Medulla oblongata (tissue), 1 donor: Measurements from ENCODE around the gene MC1R.
"Not testable (repeated sequence)": the region's sequence is repeated elsewhere in the genome, so short reads cannot be mapped to it uniquely, and the experiment has no call there.

Experiments
- DNase-seq: peaks from one replicate; pipeline ENCODE4 v3.0.0-alpha.2; 2015; ENCODE audit errors: extremely low spot score

The MC1R gene

DNA sequence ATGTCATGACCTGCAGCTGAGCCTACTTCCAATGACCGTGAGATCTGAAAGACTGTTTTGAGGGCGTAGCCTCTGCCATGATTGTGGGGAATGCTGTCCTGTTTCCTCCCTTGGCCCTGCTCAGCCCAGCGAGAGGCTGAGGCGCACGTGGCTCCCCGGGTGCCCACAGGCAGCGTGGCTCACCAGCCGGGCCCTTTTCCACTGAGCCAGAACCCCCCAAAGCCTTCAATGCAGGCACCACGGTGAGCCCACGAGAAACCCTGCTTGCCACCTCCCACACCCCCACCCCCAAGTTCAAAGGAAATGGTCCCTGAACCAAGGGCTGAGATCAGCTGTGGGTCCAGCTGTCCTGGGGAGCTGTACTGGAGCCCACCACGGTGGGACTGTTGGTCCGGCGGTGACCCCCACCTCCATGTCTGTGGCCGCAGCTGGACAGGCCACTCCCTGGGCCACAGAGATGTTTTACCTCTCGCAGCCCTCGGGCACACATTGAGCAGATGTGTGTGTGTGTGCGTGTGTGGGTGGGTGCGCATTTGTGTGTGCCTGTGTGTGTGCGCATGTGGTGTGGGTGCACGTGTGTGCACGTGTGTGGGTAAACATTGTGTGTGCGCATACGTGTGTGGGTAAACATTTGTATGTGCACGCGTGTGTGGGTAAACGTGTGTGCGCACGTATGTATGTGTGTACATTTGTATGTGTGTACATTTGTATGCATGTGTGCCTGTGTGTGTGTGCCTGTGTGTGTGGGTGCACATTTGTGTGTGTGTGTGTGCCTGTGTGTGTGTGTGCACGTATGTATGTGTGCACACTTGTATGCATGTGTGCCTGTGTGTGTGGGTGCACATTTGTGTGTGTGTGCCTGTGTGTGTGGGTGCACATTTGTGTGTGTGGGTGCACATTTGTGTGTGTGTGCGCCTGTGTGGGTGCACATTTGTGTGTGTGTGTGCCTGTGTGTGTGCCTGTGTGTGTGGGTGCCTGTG, 5.0 kb upstream of the MC1R start:
- DNase-seq: no peak

DNA sequence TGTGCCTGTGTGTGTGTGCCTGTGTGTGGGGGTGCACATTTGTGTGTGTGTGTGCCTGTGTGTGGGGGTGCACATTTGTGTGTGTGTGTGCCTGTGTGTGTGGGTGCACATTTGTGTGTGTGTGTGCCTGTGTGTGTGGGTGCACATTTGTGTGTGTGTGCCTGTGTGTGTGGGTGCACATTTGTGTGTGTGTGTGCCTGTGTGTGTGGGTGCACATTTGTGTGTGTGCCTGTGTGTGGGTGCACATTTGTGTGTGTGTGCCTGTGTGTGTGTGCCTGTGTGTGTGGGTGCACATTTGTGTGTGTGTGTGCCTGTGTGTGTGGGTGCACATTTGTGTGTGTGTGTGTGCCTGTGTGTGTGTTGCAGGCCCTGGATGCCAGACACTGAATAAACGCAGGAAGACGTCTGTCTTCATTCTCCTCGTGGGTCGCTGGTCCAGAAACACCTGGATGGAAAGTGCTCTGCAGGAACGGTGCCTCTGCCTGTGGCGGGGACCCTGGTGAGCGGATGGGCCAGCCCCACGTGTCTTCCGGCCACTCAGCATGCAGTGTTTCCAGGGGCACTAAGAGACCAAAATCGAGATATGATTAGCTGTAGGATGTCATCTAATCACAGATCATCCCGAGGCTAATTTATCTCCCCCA, 3.9 kb upstream of the MC1R start:
- not testable (repeated sequence) for DNase-seq

DNA sequence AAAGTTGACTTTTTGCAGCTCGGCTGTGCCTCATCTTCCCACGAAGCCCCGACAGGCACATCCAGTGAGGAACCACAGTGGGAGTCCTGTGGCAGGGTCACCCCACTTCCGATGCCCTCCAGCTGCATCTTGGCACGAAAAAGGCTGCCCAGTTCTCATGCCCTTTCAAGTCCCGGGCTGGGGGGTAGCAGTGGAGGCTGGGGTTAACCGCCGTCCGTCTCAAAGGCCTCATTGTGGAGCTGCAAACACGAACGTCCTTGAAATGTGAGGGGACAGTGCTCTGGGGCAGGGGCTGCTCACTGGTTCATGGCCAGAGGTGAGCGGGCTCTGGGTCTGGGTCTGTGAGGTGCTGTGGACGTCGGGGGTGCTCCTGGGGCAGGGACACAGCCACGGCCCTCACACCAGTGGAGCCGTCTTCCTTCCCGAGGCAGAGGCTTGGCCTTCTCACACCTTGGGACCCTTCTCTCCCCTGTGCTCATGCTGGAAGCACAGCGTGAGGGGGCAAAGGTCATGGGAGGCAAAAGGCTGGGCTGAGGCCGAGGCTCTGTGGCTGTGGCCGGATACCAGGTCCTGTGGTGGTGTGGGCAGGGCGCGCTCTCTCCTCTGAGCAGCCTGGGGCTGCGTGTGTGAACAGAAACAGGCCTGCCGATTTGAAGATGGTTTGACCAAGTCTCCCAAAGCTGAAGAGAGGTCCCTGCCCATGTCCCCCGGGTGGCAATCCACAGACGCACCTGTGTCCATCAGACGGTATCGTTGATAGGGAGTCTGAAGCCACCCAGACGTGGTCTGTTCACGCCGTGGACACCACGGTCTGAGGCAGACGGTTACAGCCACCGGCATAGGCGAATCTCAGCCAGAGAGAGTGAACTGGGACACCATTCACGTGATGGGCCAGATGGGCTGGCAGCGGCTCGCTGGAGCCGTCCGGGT, 3.1 kb upstream of the MC1R start:
- DNase-seq: no peak

DNA sequence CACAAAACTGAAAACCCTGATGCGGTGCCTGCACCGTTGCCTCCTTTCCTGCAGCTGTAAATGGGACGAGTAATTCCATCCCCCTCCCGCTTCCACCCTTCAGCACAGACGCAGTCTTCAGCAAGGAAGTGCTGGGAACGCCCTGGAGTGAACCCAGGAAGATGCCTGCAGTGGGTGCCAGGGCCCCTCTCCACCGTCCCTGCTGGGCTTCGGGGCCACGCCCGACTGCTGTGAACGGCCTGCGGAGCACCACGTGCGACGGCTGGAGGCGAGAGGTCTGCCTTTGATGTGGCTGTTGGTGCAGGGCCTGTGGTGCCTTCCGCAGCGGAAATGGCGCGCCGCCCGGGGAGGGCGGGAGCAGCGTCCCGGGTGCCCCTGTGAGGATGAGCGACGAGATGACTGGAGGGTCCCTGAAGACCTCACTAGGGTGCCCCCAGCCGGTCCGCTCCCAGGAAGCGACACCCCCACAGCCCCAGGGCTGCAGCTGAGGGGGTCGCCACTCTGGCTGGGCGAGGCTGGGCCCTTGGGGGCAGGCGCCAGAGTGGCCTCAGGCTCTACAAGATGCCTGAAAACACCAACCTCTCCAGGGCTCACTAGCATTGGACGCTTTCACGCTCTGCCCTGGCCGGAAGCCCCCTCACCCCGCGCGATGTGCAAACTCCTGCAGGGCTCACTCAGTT, 749 bp upstream of the MC1R start:
- DNase-seq: no peak

DNA sequence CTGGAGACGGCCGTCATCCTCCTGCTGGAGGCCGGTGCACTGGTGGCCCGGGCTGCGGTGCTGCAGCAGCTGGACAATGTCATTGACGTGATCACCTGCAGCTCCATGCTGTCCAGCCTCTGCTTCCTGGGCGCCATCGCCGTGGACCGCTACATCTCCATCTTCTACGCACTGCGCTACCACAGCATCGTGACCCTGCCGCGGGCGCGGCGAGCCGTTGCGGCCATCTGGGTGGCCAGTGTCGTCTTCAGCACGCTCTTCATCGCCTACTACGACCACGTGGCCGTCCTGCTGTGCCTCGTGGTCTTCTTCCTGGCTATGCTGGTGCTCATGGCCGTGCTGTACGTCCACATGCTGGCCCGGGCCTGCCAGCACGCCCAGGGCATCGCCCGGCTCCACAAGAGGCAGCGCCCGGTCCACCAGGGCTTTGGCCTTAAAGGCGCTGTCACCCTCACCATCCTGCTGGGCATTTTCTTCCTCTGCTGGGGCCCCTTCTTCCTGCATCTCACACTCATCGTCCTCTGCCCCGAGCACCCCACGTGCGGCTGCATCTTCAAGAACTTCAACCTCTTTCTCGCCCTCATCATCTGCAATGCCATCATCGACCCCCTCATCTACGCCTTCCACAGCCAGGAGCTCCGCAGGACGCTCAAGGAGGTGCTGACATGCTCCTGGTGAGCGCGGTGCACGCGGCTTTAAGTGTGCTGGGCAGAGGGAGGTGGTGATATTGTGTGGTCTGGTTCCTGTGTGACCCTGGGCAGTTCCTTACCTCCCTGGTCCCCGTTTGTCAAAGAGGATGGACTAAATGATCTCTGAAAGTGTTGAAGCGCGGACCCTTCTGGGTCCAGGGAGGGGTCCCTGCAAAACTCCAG, 1.1 kb downstream of the MC1R start:
- DNase-seq: no peak

DNA sequence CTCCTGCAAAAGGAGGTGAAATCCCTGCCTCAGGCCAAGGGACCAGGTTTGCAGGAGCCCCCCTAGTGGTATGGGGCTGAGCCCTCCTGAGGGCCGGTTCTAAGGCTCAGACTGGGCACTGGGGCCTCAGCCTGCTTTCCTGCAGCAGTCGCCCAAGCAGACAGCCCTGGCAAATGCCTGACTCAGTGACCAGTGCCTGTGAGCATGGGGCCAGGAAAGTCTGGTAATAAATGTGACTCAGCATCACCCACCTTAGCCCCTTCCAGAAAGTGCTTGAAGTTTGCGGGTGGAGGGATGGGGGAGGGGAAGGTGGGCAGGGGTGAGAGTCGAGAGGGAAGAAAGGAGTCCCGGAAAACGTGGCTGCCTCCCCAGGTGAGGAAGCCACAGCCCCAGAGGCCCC, 2.1 kb downstream of the MC1R start:
- no peak for DNase-seq

DNA sequence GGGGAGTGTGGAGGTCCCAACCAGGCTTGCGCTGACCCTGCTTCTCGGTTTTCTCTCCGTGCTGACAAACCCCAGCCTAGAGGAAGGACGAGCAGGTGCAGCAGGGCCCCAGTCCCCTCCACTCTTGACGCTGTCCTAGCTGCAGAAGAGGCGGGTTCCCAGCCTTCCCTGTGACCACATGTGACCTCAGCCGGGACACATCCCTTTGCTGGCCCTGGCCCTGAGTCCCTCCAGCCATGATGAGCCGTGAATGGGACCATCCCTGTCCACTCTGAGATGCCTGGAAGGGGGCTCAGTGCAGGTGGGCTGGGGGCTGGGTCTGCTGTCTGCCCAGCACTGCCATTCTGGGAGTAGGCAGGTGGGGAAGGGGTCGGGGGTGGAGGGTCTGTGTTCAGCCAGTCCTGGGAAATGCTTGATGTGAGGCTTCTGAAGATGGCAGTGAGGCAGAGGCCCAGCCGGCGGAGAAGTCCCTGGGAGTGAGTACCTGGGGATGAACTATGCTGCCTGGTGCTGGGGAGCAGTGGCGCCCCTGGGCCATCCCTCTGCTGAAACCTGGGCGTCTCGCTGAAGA, 2.6 kb downstream of the MC1R start:
- no peak for DNase-seq

DNA sequence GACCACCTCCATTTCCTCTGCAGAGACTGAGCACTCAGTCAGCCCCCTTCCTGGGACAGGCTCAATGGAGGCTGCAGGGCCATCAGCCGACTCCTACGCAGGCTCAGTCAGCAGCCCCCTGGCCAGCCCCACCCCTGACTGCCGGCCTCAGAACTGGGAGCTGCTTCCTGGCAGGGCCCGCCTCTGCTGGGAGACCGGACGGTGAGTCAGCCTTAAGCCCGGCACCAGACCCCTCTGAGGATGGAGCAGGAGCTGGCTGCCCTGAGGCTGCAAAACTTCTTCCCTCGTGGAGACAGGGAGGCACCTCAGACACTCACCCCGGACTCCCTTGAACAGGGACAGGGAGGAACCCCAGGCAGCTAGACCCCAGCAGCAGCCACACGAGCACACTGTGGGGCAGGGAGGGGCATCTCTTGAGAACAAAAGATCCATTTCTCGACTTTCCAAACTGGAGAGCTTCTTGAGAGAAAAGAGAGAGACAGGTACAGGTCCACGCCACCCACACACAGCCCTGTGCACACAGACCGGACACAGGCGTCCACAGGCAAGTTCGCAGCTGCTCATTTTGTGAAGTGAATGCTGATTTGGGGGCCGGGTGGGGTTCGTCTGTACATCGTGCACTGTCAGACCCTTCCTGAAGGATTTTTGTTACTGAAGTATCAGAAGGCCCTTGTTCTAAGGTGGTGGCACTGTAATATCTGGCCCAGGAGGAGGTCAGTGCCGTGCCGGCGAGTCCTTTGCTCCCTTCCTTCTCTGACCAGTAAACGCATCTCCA, 3.2 kb downstream of the MC1R start:
- peak; percentile 54 for DNase-seq

DNA sequence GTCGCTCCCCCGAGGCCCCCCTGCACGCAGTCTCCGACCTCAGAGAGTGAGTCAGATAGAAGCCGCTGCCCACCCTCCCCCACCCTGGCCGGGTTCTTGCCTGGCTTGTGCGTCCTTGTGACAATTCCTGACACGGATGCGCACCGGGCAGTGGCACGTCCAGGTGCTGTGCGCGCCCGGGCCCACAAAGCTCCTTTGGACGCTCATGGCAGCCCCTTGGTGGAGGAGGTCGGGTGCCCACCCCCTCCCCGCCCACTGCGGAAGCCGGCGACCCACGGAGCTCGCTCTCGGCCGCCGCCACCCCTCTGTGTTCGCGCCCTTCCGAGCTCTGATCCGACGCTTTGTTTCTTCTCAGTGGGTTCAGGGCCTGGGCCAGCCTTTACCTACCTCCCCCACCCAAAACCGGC, 3.8 kb downstream of the MC1R start:
- DNase-seq: no peak

DNA sequence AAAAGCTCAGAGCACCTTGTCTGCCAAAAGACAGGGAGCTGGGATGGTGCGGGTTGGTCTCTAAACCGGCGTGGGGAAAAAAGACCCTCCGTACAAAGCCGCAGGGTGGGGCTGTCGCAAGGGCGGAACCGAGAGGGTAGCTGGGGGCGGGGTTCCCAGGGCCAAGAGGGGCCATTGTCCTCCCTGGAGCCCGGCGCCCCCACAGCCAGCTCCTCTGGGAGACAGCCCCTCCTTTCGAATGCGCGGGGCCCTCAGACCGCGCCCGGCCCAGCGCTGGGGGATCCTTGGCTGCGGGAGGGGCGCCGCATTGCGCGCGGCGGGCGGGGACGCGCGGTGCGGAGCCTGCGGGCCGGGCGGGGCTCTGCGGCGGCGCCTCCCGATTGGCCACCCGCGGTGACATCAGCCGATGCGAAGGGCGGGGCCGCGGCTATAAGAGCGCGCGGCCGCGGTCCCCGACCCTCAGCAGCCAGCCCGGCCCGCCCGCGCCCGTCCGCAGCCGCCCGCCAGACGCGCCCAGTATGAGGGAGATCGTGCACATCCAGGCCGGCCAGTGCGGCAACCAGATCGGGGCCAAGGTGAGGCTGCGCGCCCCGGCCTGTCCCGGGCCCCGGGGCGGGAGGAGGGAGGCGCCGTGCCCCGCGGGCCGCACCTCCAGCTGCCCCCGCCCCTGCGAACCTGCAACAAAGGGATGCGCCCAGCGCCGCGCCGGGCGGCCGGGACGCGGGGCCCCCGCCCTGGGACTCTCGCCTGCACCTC, 4.4 kb downstream of the MC1R start, which contains the start of gene TUBB3:
Gene TUBB3 (plus strand): TSS at position 459 of the 756 bp plus-strand sequence. CDS start 60 bp downstream, at position 519.
- peak; percentile 64 for DNase-seq

DNA sequence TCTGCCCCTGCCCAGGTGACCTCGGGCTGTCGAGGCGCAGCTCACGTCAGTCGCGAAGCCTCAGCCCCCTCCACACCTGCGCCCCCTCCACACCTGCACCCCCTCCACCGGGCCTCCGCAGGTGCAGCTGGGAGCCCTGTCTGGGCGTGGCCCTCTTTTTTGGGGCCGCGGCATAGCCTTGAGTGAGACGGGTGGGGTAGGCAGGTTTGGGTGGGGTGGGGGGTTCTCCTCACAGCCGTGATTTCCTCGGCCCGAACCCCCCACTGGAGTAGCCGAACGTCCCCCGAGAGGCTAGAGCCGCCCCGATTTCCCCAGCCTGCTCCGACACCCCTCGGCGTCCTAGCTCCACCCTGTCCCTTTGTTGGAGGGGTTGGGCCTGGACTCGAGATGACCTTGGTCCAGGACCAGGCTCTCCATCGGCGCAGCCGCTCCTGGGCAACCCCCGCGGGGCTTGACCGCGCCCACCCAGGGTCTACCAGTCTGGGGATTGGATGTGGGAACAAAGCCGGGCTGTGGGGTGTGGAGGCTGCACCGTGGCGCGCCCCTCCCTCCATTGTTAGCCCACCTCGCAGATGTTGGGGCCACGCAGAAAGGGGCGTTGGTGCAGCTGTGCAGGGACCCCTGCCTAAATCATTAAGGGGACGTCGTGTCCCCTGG, 5.1 kb downstream of the MC1R start:
- DNase-seq: no peak

DNA sequence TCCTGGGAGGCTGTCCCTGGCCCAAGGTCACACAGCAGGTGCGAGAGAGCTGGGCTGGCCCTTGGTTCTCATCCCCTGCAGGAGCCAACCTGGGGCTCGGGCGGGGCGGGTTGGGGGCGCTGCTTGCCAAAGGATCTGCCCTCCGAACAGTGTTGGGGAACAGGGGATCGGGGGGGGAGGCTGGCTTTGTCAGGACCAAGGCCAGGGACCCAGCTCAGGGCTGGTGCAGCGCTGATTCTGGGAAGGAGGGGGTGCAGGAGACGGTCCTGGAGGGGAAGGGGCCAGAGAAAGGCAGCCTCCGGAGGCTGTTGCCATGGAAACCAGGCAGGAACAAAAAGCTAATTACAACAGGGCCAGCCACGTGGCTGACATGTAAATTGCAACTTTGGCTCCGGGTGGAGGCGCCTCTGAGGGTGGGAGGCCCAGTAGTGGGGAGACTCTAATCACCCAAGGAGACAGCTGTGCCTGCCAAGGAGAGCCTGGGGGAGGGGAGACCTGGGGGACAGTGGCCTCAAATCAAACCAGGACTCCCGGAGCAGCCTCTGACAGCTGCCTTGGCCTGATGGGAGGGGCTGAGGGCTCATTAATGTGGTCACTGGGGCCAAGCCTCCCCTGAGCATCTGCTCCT, 5.7 kb downstream of the MC1R start:
- peak; percentile 69 for DNase-seq

DNA sequence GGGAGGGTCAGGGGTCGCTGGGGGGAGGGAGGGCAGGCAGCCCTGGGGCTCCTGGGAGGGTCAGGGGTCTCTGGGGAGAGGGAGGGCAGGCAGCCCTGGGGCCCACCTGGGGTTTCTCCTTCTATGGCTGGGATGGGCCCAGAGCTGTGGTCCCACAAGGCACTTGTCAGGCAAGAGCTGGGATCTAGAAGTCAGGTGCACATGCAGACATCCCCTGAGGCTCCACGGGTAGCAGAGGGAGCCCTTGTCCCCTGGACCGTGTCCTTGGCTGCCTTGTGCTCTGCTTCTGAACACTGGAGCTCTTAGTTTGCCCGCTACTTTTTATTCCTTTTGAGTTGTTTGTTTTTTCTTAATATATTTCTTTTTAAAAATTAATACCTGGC, 6.3 kb downstream of the MC1R start:
- DNase-seq: no peak

DNA sequence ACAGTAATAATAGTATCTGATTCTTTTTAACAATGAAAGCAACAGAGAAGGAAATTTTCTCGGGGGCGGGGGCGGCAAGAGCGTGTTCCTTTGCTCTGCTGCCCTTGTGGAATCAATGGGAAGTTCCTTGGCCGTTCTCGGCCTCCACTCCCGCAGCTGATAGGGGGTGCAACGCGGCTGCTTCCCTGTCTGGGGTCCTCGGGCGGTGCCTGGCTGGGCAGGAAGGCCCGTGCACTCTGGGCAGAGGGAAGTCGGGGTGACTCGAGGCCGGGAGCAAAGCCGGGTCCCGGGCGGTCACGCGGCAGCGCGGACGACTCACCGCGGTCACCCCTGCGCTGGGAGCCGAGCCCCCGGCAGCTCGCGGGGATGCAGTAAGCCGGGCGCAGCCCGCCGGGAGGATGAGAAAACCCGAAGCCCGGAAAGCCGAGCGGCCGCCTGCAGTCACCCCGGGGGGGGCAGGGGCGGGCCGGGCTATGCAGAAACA, 7.0 kb downstream of the MC1R start:
- no peak for DNase-seq

DNA sequence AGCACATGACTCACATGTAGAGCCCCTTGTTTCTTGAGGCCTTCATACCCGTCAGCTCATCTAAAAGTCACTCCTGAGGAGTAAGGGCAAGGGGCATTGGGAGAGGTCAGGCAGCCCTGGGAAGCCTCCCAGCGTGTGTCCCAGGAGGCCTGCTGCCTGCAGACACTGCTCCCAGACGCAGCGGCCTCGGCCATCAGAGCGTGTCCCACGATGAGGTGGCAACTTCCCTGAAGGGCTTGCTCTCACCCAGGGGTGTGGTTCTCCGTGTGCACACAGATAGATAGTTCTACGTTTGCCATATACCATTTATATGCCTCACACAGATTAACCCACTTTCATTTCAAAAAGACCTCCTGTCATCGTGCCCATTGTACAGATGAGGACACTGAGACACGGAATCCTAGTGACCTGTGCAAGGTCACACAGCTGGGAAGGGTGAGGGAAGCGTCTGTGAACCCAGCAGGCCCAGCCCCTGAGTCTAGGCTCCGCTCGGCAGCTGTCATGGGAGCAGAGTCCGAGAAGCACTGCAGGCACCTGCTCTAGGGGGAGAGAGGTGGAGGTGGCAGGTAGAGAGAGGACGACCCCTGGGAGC, 12.7 kb downstream of the MC1R start:
- DNase-seq: no peak

DNA sequence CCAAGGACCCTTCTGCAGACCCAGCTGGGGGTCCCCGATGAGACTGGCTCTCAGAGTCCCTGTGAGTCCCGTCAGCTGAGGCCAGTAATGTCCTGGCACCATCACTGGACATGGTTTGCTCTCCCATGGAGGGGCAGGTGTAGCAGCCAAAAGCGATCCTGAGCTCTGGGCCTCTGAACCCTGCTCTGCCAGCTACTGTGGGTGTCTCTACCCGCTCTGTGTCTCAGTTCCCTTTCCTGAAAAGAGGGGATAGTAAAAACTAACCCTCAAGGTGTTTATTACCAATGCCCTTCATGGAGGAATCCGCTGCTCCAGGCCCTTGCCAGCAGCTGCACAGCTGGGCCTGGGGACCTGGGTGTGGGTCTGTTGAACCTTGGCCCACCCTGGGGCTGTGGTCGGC, 13.3 kb downstream of the MC1R start:
- no peak for DNase-seq

DNA sequence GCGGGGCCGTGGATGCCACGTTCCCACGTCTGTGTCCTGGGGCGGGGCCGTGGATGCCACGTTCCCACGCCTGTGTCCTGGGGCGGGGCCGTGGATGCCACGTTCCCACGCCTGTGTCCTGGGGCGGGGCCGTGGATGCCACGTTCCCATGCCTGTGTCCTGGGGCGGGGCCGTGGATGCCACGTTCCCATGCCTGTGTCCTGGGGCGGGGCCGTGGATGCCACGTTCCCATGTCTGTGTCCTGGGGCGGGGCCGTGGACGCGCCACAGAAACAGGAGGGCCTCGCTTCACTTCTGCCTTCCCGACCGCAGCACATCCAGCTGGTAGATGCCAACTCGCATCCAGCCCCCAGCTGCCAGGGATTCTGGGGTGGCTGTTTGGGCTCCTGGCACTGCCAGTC, 15.4 kb downstream of the MC1R start:
- not testable (repeated sequence) for DNase-seq
